K562 treated with DMSO at 1 percent for 4 hours (cell line): ENCODE measurements around the gene OR5AR1. TPM values are rescaled to one million over a fixed set of nuclear protein-coding genes. Genes with fewer than 3 reads are reported as not detected.

Experiments used
- total RNA-seq: library from RNA; unstranded; fragments of 300-600 nt; gene quantifications from 2 replicates; pipeline ENCODE4 v1.2.3, GENCODE V29; 2022; ENCODE audit not compliant: insufficient read depth

OR5AR1 gene
- not detected in 2 replicates for total RNA-seq

GRCh38 chr11:56663386-56663785, at the start of gene OR5AR1:
Gene OR5AR1 (plus strand): TSS chr11:56663686. CDS start chr11:56663686, 0 bp downstream.

GRCh38 chr11:56642339-56642738, 21.1 kb upstream of the OR5AR1 start, which contains the start of gene OR5AP2:
Gene OR5AP2 (minus strand): TSS chr11:56642439. CDS start chr11:56642439, 0 bp downstream.

GRCh38 chr11:56698795-56699194, 35.3 kb downstream of the OR5AR1 start, which contains the start of gene OR9G1:
Gene OR9G1 (plus strand): TSS chr11:56699095. CDS start chr11:56700388, 1,293 bp downstream.

Other genes starting within 250 kb of the OR5AR1 start
- not detected in 2 replicates for gene OR5M3, start 190.3 kb upstream of the OR5AR1 start, total RNA-seq
- gene OR5M8, start 172.3 kb upstream of the OR5AR1 start, total RNA-seq = not detected in 2 replicates
- not detected in 2 replicates for gene OR5M11, start 120.4 kb upstream of the OR5AR1 start, total RNA-seq
- gene OR5M10, start 86.0 kb upstream of the OR5AR1 start, total RNA-seq = not detected in 2 replicates
- not detected in 2 replicates for gene OR5M1, start 48.8 kb upstream of the OR5AR1 start, total RNA-seq
- not detected in 2 replicates for gene OR5AP2, start 21.2 kb upstream of the OR5AR1 start, total RNA-seq
- not detected in 2 replicates for gene OR9G1, start 35.4 kb downstream of the OR5AR1 start, total RNA-seq
- not detected in 2 replicates for gene OR9G4, start 85.0 kb downstream of the OR5AR1 start, total RNA-seq